Measurements from ENCODE around the gene CIAPIN1. TPM values are rescaled to one million over a fixed set of nuclear protein-coding genes. Genes with fewer than 3 reads are reported as not detected.
A peak's percentile ranks its signal among the peaks of the same experiment; 100 is the strongest.

CIAPIN1 gene
- 28.1 TPM for total RNA-seq

DNA sequence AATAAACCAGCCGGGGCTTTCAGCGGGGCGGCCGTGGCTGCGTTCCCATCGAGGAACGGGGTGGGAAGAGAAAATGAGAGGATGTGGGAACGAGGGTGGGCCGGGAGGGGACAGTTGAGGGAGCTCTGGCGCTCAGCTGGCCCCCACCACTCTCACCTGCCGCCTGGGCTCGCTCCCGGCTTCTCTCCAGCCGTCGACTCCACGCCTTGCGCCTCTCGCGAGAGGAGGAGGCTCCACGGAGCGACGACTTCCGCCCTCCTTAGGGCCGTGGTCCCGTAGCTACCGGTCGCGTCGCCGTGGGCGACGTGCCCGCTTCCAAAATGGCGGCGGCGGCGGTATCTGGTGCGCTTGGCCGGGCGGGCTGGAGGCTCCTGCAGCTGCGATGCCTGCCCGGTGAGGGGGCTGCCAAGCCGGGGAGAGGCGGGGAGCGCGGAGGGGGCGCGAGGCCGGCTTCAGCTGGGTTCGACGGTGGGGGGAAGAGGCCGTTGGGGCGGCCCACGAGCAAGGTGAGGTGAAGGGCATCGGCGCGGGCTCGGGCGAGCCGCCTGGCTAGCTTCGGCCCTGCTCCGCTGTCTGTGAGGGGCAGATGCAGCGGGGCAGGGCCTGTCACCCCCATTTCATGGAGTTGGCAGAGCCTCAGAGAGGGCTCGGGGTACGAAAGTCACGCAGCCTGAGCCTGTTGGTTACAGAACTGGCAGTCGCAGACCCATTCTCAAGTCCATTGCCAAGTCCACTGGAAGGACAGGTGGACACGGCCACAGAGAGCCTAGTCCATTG, at the start of gene CIAPIN1, which contains the start of gene COQ9:
Gene CIAPIN1, minus strand, starts transcription at position 200 of the 777 bp plus-strand sequence. CDS start 6,457 bp downstream, outside the sequence.
Gene COQ9, plus strand, starts transcription at position 294 of the 777 bp plus-strand sequence. Its CDS starts 27 bp downstream, at position 321.
- DNase-seq (ENCODE audit: low spot score): peak; percentile 96
- ATAC-seq: peak; percentile 100
- intact Hi-C loops (cut with DNase I): no loop called here

DNA sequence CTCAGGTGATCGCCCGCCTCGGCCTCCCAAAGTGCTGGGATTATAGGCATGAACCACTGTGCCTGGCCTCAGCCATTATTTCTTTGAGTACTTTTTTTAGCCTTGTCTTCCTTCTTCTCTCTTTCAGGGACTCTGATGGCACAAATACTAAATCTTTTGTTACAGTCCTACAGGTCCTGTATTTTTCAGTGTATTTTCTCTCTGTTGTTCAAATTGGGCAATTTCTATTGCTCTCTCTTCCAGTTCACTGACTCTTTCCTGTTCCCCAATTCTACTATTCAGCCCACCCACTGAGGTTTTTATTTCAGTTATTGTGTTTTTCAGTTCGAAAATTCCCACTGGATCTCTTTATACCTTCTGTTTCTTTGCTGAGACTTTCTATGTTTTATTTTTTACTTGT, 46.6 kb upstream of the CIAPIN1 start:
- DNase-seq (ENCODE audit: low spot score) (no peak), ATAC-seq (no peak)
- intact Hi-C loops (cut with DNase I): no loop called here

DNA sequence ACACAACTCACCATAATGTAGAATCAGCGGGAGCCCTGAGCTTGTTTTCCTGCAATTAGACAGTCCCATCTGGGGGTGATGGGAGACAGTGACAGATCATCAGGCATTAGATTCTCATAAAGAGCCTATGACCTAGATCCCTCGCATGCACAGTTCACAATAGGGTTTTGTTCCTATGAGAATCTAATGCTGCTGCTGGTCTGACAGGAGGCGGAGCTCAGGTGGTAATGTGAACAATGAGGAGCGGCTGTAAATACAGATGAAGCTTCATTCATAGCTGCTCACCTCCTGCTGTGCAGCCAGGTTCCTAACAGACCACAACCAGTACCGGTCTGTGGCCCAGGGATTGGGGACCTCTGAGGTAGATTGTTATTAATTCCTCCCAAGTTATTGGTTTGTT, 42.0 kb upstream of the CIAPIN1 start:
- ATAC-seq (no peak), DNase-seq (ENCODE audit: low spot score) (no peak)
- intact Hi-C loops (cut with DNase I): no loop called here

DNA sequence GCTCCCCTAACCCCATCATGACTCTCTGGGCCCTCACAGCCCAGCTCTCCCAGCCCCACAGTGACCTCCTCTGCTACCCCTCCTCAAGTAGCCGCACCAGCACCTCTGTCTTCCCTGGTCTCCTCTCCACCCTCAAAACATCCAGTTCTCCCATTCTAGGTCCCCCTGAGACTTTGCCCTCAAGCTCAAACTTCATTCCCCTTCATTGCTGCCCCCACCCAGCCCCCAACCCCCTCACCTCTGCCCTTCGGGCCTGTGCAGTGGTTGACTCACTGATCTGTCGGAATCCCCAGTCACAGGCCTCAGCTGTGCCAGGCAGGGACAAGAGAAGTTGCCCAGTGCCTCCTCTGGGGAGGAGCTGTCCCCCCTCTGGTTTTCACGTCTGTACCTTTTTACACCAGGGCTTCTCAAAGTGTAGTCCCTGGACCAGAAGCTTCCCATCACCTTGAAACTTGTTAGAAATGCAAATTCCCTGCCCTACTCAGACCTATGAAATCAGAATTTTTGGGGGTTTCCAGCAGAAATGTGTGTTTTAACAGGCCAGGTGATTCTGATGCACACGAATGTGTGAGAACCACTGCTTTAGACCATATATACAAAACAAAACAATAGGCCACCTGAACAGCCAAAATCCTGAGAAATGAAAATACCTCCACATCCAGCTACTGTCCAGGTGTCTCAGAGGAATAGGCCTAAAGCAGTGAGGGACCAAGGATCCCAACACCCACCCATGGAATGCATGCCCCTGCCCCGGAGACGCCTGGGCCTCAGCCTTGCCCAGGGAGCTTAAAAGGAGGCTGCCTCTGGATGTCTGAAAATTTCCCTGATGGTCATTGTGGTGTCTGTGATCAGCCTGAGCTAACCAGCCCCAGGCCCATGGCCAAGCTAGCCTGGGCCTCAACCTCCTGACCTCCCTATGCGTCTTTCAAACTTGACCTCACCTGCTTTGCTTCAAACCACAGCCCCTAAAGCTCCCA, 40.0 kb upstream of the CIAPIN1 start:
- intact Hi-C loops (cut with DNase I): no loop called here
- ATAC-seq: no peak
- peak; percentile 51 for DNase-seq (ENCODE audit: low spot score)

GRCh38 chr16:57485916-57486857, 39.0 kb upstream of the CIAPIN1 start, which contains the start of gene DOK4:
TSS of gene DOK4 (minus strand) at chr16:57486493. CDS start at chr16:57479507, 6,986 bp downstream.
- ATAC-seq (peak; percentile 92), DNase-seq (ENCODE audit: low spot score) (peak; percentile 91)
- intact Hi-C loops (cut with DNase I): no loop called here

DNA sequence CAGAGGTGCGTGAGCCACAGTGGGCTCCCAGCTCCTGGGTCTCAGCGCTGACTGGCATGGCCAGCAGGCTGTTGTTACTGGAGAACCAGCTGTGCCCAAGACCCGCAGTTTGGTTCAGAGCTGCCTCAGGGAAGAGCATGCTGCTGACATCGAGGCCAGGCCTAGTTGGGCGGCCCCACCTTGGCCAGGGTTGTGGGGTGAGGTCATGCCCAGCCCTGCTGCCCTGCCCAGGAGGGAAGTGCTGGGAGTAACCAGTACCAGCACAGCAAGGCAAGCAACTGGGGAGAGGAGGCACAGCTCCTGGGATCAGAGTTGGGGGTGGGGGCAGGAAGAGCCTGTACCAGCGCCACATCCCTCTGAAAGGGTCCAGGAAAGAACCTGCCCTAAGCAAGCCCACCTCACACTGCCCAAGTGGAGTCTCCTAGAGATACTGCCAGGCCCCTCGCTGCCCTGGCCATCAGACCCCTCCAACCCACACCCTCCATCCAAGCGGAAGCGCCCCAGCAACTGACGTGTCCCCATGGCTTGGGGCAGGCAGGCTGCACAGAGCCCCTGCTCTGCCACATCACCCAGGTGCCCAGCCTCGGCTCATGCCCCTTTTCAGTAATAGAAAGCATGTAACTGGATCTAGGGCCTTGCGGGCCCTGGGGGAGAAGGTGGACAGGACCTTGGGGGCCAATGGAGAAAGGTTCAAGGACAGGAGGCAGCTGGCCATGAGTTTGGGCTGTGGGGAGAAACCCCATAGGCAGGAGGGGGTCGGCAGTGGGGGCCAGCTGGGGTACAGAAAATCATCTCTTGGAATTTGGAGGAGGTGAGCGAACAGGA, 38.1 kb upstream of the CIAPIN1 start:
- intact Hi-C loops (cut with DNase I): no loop called here
- DNase-seq (ENCODE audit: low spot score) (peak; percentile 56), ATAC-seq (no peak)

GRCh38 chr16:57484515-57485005, 37.4 kb upstream of the CIAPIN1 start:
- intact Hi-C loops (cut with DNase I): no loop called here
- DNase-seq (ENCODE audit: low spot score): no peak

GRCh38 chr16:57483725-57484514, 36.7 kb upstream of the CIAPIN1 start:
- DNase-seq (ENCODE audit: low spot score): peak; percentile 59
- intact Hi-C loops (cut with DNase I): no loop called here

More at GRCh38 chr16:57484515-57485005, 37.4 kb upstream of the CIAPIN1 start:
- ATAC-seq: no peak

DNA sequence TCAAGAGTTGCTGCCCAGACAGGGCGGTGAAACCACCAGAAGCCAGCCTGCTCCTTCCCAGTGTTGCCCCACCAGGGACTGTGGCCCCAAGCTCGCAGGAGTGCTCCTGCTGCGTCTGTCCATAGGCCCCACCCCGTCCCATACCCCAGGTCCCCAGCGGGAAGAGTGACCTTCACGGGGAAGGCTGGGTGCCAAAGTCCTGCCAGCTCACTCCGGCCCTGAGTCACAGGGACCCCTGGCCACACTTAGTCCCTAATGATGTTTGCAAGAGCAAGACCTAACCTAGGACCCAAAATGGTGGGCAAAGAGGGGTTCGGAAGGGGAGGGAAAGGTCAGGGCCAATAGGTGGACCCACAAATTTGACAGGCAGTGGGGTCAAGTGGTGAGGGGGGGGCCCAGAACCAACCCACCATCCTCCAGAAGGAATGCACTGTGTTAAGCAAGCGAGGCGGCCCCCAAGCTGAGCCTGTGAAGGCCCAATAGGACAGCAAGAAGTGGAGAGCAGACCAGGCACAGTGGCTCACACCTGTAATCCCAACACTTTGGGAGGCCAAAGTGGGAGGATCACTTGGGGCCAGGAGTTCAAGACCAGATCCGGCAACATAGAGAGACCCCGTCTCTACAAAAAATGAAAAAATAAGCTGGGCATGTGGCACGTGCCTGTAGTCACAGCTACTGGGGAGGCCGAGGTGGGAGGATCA, 35.8 kb upstream of the CIAPIN1 start:
- ATAC-seq (no peak), DNase-seq (ENCODE audit: low spot score) (peak; percentile 42)
- intact Hi-C loops (cut with DNase I): no loop called here

More at GRCh38 chr16:57483725-57484514, 36.7 kb upstream of the CIAPIN1 start:
- no peak for ATAC-seq

DNA sequence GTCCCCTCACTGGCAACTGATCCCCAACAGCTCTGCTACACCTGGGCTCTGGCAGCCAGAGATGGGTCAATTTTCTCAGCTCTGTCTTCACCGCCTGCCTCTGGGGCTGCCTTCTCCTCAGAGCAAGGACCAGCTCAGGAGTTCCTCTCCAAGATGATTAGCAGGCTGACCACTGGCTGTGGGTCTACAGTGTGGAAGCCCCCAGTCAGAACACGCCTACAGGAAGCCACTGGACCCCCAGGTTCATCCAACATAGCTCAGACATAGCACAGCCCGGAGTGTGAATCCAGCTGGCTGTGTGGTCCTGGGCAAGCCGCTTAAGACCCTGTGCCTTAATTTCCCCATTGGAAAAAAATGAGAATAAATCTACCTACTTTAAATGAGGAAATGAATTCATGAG, 34.2 kb upstream of the CIAPIN1 start:
- peak; percentile 51 for DNase-seq (ENCODE audit: low spot score)
- intact Hi-C loops (cut with DNase I): no loop called here
- no peak for ATAC-seq

DNA sequence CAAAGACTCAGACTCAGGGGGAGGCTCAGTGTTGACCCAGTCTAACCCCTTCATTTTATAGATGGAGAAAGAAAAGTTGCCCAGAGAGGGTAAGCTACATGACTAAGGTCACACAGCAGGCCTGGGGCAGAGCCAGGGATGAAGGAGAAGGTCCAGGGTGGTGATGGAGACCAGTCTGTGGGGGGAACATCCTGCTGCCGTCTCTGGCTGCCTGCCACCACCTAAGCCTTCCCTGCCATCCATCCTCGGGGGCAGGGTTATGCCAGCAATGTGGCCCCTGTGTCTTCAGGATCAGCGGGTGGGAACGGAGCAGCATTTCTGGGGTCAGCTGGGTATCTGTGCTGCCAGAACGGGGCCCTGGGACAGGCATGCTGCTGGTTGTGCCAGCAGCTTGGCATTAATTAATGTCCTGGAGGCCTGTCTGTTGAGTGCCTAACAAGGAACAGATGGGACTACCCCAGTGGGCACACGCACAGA, 33.6 kb upstream of the CIAPIN1 start:
- peak; percentile 54 for DNase-seq (ENCODE audit: low spot score)
- ATAC-seq: no peak
- intact Hi-C loops (cut with DNase I): no loop called here

DNA sequence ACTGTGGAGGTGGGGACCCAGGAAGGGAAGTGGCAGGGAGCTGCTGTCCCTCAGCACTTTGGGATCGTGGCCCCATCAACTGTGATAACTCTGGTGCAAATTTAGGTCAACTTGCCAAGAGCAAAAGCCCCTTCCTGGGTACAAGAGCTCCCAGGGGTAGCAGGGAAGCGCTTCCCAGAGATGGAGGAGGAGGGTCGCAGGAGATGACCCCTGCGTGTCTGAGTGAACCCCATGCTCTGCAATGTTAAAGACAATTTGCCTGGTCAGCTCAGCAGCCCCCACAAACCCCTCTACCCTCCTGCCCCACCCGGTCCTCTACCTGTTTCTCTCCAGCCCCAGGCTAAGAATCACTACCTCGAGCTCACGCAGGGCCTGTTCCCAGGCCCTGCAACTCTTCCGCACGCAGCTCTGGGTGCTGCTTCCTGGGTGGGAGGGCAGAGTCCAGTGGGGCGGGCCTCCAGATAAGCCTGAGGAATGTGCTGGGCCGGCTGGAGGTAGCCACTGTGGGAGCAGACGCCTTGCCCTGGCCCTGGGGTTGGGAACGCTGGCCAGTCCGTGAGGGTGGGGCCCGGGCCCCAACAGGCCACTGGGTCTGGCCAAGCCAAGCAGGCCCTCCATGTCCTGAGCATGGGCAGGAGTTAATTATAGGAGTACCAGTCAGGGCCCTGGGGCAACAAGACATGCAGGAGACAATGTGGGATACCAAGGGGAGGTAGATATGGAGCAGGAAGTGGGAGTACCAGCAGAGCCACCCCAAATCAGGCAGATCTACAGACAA, 33.0 kb upstream of the CIAPIN1 start:
- ATAC-seq: peak; percentile 77
- peak; percentile 68 for DNase-seq (ENCODE audit: low spot score)
- intact Hi-C loops (cut with DNase I): no loop called here

DNA sequence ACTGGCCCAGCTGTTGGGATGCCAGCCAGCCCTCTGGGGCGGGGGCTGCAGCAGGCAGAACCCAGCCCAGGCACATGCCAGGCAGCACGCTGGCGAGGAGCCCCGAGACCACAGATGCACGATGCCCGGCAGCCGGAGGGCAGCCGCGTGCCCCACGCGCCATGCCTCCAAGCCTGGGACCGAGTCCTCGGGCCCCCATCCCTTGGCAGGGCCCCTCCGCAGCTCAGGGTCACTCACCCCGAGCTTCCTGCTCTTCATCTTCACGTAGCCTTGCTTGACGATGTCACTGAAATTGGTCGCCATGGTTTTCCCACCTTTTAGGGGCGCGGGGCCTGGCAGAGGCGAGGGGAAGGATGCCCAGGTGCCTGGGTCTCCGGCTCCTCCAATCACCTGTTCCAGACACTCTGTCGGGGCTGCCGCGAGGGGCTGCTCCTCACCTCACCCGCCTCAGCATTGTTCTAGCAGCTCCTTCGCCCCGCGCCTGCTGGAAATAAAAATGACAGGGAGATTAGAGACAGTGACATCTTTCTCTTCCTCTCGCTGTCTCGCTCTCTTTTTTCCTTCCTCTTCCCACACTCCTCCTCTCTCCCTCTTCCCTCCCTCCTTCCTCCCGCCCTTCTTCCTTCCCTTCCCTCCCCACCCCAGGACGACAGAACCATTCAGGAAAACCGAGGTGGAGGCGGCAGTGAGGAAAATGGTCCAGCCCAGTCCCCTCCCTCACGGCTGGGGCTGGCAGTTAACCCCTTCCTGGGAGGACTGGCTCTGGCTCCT, 32.2 kb upstream of the CIAPIN1 start:
- ATAC-seq: peak; percentile 80
- intact Hi-C loops (cut with DNase I): no loop called here
- DNase-seq (ENCODE audit: low spot score): peak; percentile 72

DNA sequence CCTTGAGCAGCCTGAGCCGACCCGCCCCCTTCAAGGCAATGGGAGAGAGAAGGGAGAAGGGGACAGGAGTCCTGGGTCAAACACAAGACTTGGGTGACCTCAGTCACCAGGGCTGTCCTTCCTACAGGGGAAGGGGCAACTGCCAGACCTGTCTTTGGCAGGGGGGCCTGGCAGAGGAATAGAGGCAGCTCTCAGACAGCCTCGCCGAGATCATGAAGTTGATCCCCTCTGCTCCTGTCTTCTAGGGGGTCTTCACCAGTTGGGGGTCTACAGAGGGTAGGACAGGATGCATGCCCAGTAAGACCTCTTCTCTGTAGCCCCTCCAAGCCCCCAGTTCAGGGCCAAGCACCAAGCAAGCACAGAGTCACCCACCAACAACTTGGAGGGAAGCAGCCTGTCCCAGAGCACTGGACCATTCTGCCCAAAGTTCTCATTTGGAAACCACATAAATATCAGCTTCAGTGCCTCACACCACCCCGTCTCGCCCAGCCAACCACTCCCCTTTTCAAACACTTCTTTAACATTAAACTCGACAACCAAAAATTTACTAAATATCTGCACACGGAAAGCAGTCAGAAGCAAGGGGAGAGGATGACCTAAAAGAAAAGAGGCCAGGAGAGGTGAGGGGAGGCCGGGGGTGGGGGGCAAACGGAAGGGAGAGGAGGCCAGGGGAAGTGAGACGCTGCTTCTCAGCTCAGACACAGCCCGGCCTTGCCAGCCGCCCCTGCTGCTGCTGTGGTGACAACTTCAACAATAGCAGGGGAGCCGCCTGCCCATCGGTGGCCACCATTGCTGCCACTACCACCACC, 31.4 kb upstream of the CIAPIN1 start:
- intact Hi-C loops (cut with DNase I): no loop called here
- DNase-seq (ENCODE audit: low spot score): peak; percentile 13

More for the DNA sequence above, 31.4 kb upstream of the CIAPIN1 start:
- no peak for ATAC-seq
